SK-N-SH (cell line): ENCODE data around the gene MANBA. TPM values are rescaled to one million over a fixed set of nuclear protein-coding genes. Genes with fewer than 3 reads are reported as not detected.
A peak's percentile ranks its signal among the peaks of the same experiment; 100 is the strongest.

ENCODE experiments used
- CTCF ChIA-PET: fragments of 300-600, 350-600 bp; formaldehyde crosslinking; extraction: SDS; loops from one replicate; lab custom pipeline; 2021; lab: Yijun Ruan, JAX
- POLR2A ChIA-PET: fragments of 350-600 bp; sonication (Branson Sonifier 250); formaldehyde crosslinking; extraction: SDS; loops from one replicate; lab custom pipeline; 2020; ENCODE audit warnings: antibody characterized with exemption, inconsistent platforms; lab: Yijun Ruan, JAX
- DNase-seq: peaks from one replicate; pipeline ENCODE4 v3.0.0; 2012
- H2AFZ ChIP-seq: fragments of 200-600 bp; sonication (generic); 2 replicates; pipeline ENCODE4 v1.8.1; 2016; ENCODE audit warnings: antibody characterized with exemption, mild to moderate bottlenecking, low read depth
- H3F3A ChIP-seq: fragments of 200-600 bp; sonication (generic); replicated peaks from 2 replicates; pipeline ENCODE3; 2016; ENCODE audit warnings: antibody characterized with exemption, mild to moderate bottlenecking; ENCODE audit not compliant: insufficient read depth
- H3K27ac ChIP-seq, 2 experiments: fragments of 200-500 bp in 1 of 2; fragments of 200-600 bp in 1 of 2; sonication (Bioruptor generic) in 1 of 2; sonication (generic), shearing (Covaris generic) in 1 of 2; 2 replicates each; pipeline versions ENCODE4 v1.5.1 to v1.6.1; 2014 to 2016; ENCODE audit warnings: low read depth in 2 of 2, inconsistent platforms in 1 of 2, low read length in 1 of 2, mild to moderate bottlenecking in 1 of 2, mixed read lengths in 1 of 2
- H3K27me3 ChIP-seq: fragments of 200-600 bp; sonication (generic), shearing (Covaris generic); 2 replicates; pipeline ENCODE4 v1.6.1; 2016; ENCODE audit warnings: mixed run types; ENCODE audit not compliant: insufficient read depth
- H3K36me3 ChIP-seq, 2 experiments: fragments of 200-500 bp in 1 of 2; fragments of 200-600 bp in 1 of 2; sonication (Bioruptor generic) in 1 of 2; sonication (generic) in 1 of 2; replicated peaks in 1 of 2; 2 replicates each; pipeline versions ENCODE3 to v1.5.1; 2014 to 2016; ENCODE audit warnings: low read length in 1 of 2, mild to moderate bottlenecking in 1 of 2; ENCODE audit not compliant: insufficient read depth in 2 of 2, control insufficient read depth in 1 of 2
- H3K4me1 ChIP-seq, 2 experiments: fragments of 200-500 bp in 1 of 2; fragments of 200-600 bp in 1 of 2; sonication (Bioruptor generic) in 1 of 2; sonication (generic), shearing (Covaris generic) in 1 of 2; 2 replicates each; pipeline versions ENCODE4 v1.5.1 to v1.6.1; 2014 to 2016; ENCODE audit warnings: low read depth in 1 of 2, low read length in 1 of 2, mixed run types in 1 of 2; ENCODE audit not compliant: insufficient read depth in 2 of 2, control insufficient read depth in 1 of 2
- H3K4me2 ChIP-seq: fragments of 200-600 bp; sonication (generic), shearing (Covaris generic); 2 replicates; pipeline ENCODE4 v1.6.1; 2017; ENCODE audit warnings: mixed run types
- H3K4me3 ChIP-seq, 2 experiments: fragments of 200-500 bp in 1 of 2; fragments of 200-600 bp in 1 of 2; sonication (Bioruptor generic) in 1 of 2; sonication (generic), shearing (Covaris generic) in 1 of 2; 2 replicates each; pipeline versions ENCODE4 v1.5.1 to v1.8.1; 2014 to 2016; ENCODE audit warnings: low read depth in 2 of 2, inconsistent platforms in 1 of 2, low read length in 1 of 2, mild to moderate bottlenecking in 1 of 2, mixed read lengths in 1 of 2, moderate library complexity in 1 of 2
- H3K79me2 ChIP-seq: fragments of 200-600 bp; sonication (generic); 2 replicates; pipeline ENCODE4 v1.8.1; 2017; ENCODE audit warnings: mild to moderate bottlenecking; ENCODE audit not compliant: insufficient read depth
- H3K9ac ChIP-seq: fragments of 200-600 bp; sonication (generic); 2 replicates; pipeline ENCODE4 v1.6.1; 2017; ENCODE audit warnings: mixed run types
- H3K9me2 ChIP-seq: fragments of 200-600 bp; sonication (generic); 2 replicates; pipeline ENCODE4 v1.6.1; 2017; ENCODE audit warnings: mixed run types
- H3K9me3 ChIP-seq: fragments of 200-600 bp; sonication (generic); 2 replicates; pipeline ENCODE4 v1.6.1; 2017; ENCODE audit warnings: mixed run types, mild to moderate bottlenecking, moderate library complexity
- H4K20me1 ChIP-seq: fragments of 200-600 bp; sonication (generic); 2 replicates; pipeline ENCODE4 v1.6.1; 2017; ENCODE audit warnings: mild to moderate bottlenecking, mixed run types; ENCODE audit not compliant: insufficient read depth
- ELF1 ChIP-seq: IDR thresholded peaks from 2 replicates; pipeline ENCODE4 v1.4.0; 2012
- EP300 ChIP-seq, 2 experiments: IDR thresholded peaks; 2 replicates each; pipeline versions ENCODE4 v1.4.0 to v1.6.1; 2012; ENCODE audit warnings: borderline replicate concordance in 1 of 2, low read depth in 1 of 2, low read length in 1 of 2
- EZH2phosphoT487 ChIP-seq: fragments of 200-600 bp; sonication (generic); IDR thresholded peaks from 2 replicates; pipeline ENCODE4 v1.6.1; 2017; ENCODE audit warnings: low read depth, mixed run types, mild to moderate bottlenecking, antibody characterized with exemption, moderate library complexity, borderline replicate concordance
- FOSL2 ChIP-seq: IDR thresholded peaks from 2 replicates; pipeline ENCODE4 v1.4.0; 2012; ENCODE audit warnings: low read depth, mild to moderate bottlenecking, moderate library complexity, borderline replicate concordance
- FOXM1 ChIP-seq: IDR thresholded peaks from 2 replicates; pipeline ENCODE4 v1.4.0; 2012; ENCODE audit warnings: low read depth, mild to moderate bottlenecking
- GABPA ChIP-seq: IDR thresholded peaks from 2 replicates; pipeline ENCODE4 v1.4.0; 2012; ENCODE audit warnings: low read depth, mild to moderate bottlenecking
- GATA2 ChIP-seq: sonication (generic); formaldehyde crosslinking; IDR thresholded peaks from 2 replicates; pipeline ENCODE4 v1.5.0; 2020; ENCODE audit warnings: mild to moderate bottlenecking, missing genetic modification reagents
- JUND ChIP-seq: IDR thresholded peaks from 2 replicates; pipeline ENCODE4 v1.4.0; 2012
- MEF2A ChIP-seq: IDR thresholded peaks from 2 replicates; pipeline ENCODE4 v1.4.0; 2012; ENCODE audit warnings: low read depth, borderline replicate concordance
- MXI1 ChIP-seq: IDR thresholded peaks from 2 replicates; pipeline ENCODE4 v1.6.1; 2012; ENCODE audit warnings: mild to moderate bottlenecking, low read depth, low read length, improper control_type of control experiment
- NFIC ChIP-seq: IDR thresholded peaks from 2 replicates; pipeline ENCODE4 v1.4.0; 2012; ENCODE audit warnings: borderline replicate concordance
- NRF1 ChIP-seq: IDR thresholded peaks from 2 replicates; pipeline ENCODE4 v1.6.1; 2012; ENCODE audit warnings: low read depth, mild to moderate bottlenecking, low read length
- RAD21 ChIP-seq: IDR thresholded peaks from 2 replicates; pipeline ENCODE4 v1.6.1; 2012; ENCODE audit warnings: mild to moderate bottlenecking, low read length
- RFX5 ChIP-seq: IDR thresholded peaks from 2 replicates; pipeline ENCODE4 v1.6.1; 2012; ENCODE audit warnings: mild to moderate bottlenecking, improper control_type of control experiment, low read length
- RXRA ChIP-seq: IDR thresholded peaks from 2 replicates; pipeline ENCODE4 v1.4.0; 2012; ENCODE audit warnings: low read depth, mild to moderate bottlenecking, borderline replicate concordance
- TAF1 ChIP-seq: IDR thresholded peaks from 2 replicates; pipeline ENCODE4 v1.6.1; 2012; ENCODE audit warnings: low read depth, mild to moderate bottlenecking, low read length, moderate library complexity, borderline replicate concordance
- TCF12 ChIP-seq: IDR thresholded peaks from 2 replicates; pipeline ENCODE4 v1.4.0; 2012
- WGBS: methylation state at CpG from one replicate; pipeline ENCODE4 v1.1.6; 2017; ENCODE audit warnings: low lambda C conversion rate; 5-methylcytosine and 5-hydroxymethylcytosine counted together
- polyA plus RNA-seq, 3 experiments: library from polyadenylated mRNA; depleted of rRNA; stranded (reverse); fragments of >200 nt; gene quantifications; 2 replicates each; pipeline ENCODE4 v1.2.3, GENCODE V29; 2012
- TF ChIP-seq, protein P1 (sequence below): IDR thresholded peaks from 2 replicates; pipeline ENCODE4 v1.4.0; 2012; ENCODE audit warnings: low read depth
- TF ChIP-seq, protein P2 (sequence below): fragments of 200-600 bp; sonication (generic); IDR thresholded peaks from 2 replicates; pipeline ENCODE4 v1.6.1; 2017; ENCODE audit warnings: antibody characterized with exemption, mild to moderate bottlenecking, moderate library complexity
- TF ChIP-seq, protein P3 (sequence below): IDR thresholded peaks from 2 replicates; pipeline ENCODE4 v1.4.0; 2012; ENCODE audit warnings: low read depth, borderline replicate concordance

The MANBA gene
- polyA plus RNA-seq, 1 of the 3 experiments (the other 2 are of a cell fraction), result 13.4 TPM

DNA sequence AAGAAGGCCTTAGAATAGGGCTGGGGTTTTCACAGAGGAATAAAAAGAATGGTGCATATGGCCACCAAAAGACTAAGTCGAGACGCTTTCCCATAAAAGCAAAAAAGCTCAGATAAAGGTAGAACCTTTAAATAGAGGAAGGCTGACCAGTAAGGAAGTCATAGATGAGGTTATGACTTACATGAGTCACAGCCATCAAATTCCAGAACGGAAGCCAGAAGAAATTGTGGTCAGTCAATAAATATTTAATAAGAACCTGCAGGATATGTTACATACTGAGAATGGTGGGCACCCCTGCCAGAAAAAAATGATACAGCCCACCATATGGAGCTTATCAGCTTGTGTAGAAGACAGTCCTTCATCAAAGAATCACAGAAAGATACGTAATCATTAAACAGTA, 120.1 kb downstream of the MANBA start:
- Histone ChIP-seq H3K9ac (no peak overlapping the region), H3K36me3 (peaks cover 7 to 9% of the 10 kb centered on the region in 2 experiments), H3F3A (peaks cover 4% of the 10 kb centered on the region), H3K4me3 (no peak overlapping the region), H3K9me3 (0 out of 2 replicates have a peak, but pooled peaks cover 5% of the 10 kb centered on the region), H3K79me2 (no peaks in the 10 kb centered on the region), H3K4me2 (peak overlapping the region; percentile 20; the same call in 1 of the 2 replicates), H3K4me1 (peaks cover 0 to 5% of the 10 kb centered on the region in 2 experiments; a peak in 1 of 4 replicates), H2AFZ (no peak overlapping the region), H3K27me3 (no peaks in the 10 kb centered on the region), H4K20me1 (no peaks in the 10 kb centered on the region), H3K27ac (no peak overlapping the region), H3K9me2 (no peaks in the 10 kb centered on the region)
- WGBS, result 67% methylated on average over 4 of the region's 4 CpGs
- TF ChIP-seq, protein P1, sequence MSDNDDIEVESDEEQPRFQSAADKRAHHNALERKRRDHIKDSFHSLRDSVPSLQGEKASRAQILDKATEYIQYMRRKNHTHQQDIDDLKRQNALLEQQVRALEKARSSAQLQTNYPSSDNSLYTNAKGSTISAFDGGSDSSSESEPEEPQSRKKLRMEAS, result no peak
- peak; percentile 58 for TF ChIP-seq NFIC
- no peak for TF ChIP-seq RAD21
- TF ChIP-seq JUND, result peak; percentile 65
- no peak for TF ChIP-seq FOXM1
- TF ChIP-seq, protein P2, sequence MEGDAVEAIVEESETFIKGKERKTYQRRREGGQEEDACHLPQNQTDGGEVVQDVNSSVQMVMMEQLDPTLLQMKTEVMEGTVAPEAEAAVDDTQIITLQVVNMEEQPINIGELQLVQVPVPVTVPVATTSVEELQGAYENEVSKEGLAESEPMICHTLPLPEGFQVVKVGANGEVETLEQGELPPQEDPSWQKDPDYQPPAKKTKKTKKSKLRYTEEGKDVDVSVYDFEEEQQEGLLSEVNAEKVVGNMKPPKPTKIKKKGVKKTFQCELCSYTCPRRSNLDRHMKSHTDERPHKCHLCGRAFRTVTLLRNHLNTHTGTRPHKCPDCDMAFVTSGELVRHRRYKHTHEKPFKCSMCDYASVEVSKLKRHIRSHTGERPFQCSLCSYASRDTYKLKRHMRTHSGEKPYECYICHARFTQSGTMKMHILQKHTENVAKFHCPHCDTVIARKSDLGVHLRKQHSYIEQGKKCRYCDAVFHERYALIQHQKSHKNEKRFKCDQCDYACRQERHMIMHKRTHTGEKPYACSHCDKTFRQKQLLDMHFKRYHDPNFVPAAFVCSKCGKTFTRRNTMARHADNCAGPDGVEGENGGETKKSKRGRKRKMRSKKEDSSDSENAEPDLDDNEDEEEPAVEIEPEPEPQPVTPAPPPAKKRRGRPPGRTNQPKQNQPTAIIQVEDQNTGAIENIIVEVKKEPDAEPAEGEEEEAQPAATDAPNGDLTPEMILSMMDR, result no peak
- peak; percentile 53 for TF ChIP-seq TCF12
- peak; percentile 57; the same call in 1 of the 2 replicates for TF ChIP-seq RXRA
- TF ChIP-seq, protein P3, sequence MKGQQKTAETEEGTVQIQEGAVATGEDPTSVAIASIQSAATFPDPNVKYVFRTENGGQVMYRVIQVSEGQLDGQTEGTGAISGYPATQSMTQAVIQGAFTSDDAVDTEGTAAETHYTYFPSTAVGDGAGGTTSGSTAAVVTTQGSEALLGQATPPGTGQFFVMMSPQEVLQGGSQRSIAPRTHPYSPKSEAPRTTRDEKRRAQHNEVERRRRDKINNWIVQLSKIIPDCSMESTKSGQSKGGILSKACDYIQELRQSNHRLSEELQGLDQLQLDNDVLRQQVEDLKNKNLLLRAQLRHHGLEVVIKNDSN, result no peak
- TF ChIP-seq FOSL2, result peak; percentile 60
- no peak for TF ChIP-seq MXI1
- TF ChIP-seq EZH2phosphoT487, result no peak
- POLR2A ChIA-PET, result no interaction called here
- DNase-seq, result no peak
- CTCF ChIA-PET, result no interaction called here

DNA sequence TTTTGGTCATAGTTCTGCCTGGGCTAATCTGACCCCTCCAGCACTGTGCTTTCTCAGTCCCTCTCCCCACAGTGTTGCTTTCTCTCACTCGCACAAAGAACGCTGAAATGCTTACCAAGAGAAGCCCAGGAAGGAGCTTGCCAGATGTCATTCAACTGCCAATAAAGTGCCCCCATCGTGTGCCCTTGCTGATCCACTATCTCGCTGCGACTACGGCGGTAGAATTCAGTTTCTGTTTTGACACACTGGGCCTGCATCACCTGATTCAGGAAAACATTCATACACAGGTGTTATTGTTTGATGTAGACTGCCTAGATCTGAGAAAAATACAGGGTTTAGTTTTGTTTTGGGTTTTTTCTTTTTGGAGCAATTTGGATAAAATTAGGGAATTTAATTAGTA, 121.2 kb downstream of the MANBA start:
- Histone ChIP-seq H2AFZ (no peak overlapping the region), H3K4me1 (peaks cover 0 to 5% of the 10 kb centered on the region in 2 experiments; a peak in 1 of 4 replicates), H3K79me2 (no peaks in the 10 kb centered on the region), H3K9me2 (no peaks in the 10 kb centered on the region), H3K27me3 (no peaks in the 10 kb centered on the region), H3K27ac (no peak overlapping the region), H3K36me3 (peaks cover 0 to 13% of the 10 kb centered on the region in 2 experiments), H3F3A (peaks cover 4% of the 10 kb centered on the region), H3K9ac (no peak overlapping the region), H3K4me3 (no peak overlapping the region), H4K20me1 (no peaks in the 10 kb centered on the region), H3K9me3 (no peaks in the 10 kb centered on the region), H3K4me2 (no peak overlapping the region)
- WGBS, result 94% methylated on average over 7 of the region's 7 CpGs
- TF ChIP-seq EP300 (IDR thresholded peaks at IDR 0.05; ENCODE audit: borderline replicate concordance in 1 of 2, low read depth in 1 of 2, low read length in 1 of 2) (no peak), NRF1 (no peak), FOSL2 (no peak), MEF2A (no peak), ELF1 (no peak), EZH2phosphoT487 (no peak), NFIC (no peak), GABPA (no peak), RFX5 (no peak), FOXM1 (no peak), GATA2 (no peak), TAF1 (no peak), RXRA (no peak)
- TF ChIP-seq, protein P2, result no peak
- ChIA-PET POLR2A (no interaction called here), CTCF (no interaction called here)
- no peak for DNase-seq
